ENCODE measurements around the gene OR13G1. TPM values are rescaled to one million over a fixed set of nuclear protein-coding genes. Genes with fewer than 3 reads are reported as not detected.
A peak's percentile ranks its signal among the peaks of the same experiment; 100 is the strongest.

OR13G1 gene
- total RNA-seq, 2 donors from 2014 or later, result not detected

DNA sequence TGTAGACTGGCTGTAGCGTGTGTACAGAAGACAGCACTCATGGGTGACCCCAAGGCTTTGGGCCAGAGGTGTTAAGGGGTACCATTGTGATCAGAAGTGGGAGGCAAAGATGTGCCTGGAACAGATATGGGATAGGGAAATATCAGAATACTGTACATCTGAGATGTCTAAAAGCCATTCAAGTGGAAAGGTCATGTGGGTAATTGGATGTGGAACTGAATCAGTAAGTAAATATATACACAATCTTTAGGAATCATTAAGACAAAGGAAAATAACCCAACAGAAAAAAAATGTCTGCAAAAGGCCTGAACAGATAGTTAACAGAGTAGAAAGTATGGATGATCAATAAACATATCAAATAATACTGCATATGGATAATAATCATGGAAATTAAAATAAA lies 26.5 kb downstream of the OR13G1 start:
- H3K4me1 Mint-ChIP-seq, result peaks cover 4% of the 10 kb centered on the region
- no peak for DNase-seq
- H3K27ac Mint-ChIP-seq, result no peak overlapping the region
- Histone ChIP-seq H3K9me3 (ENCODE audit: control insufficient read depth, low read length) (no peaks in the 10 kb centered on the region), H3K27ac (ENCODE audit: low read depth, low read length) (no peak overlapping the region), H3K4me3 (ENCODE audit: low read length) (no peak overlapping the region), H3K36me3 (ENCODE audit: control insufficient read depth, insufficient read depth, low read length) (no peaks in the 10 kb centered on the region), H3K9ac (ENCODE audit: extremely low read depth, low read length, poor library complexity, severe bottlenecking) (no peak overlapping the region), H3K27me3 (ENCODE audit: control insufficient read depth, insufficient read depth, low read length, poor library complexity, severe bottlenecking) (no peaks in the 10 kb centered on the region), H3K4me1 (ENCODE audit: control insufficient read depth, insufficient read depth, low read length) (no peaks in the 10 kb centered on the region)
- H3K27me3 Mint-ChIP-seq (ENCODE audit: insufficient read depth), result peaks cover 2% of the 10 kb centered on the region
- 88 to 92% methylated on average over 1 of the region's 1 CpG for WGBS, 2 experiments (ENCODE audit: insufficient coverage in 1 of 2, insufficient read length in 1 of 2)
- H3K36me3 Mint-ChIP-seq (ENCODE audit: low read depth), result no peaks in the 10 kb centered on the region
- TF ChIP-seq, protein P1, sequence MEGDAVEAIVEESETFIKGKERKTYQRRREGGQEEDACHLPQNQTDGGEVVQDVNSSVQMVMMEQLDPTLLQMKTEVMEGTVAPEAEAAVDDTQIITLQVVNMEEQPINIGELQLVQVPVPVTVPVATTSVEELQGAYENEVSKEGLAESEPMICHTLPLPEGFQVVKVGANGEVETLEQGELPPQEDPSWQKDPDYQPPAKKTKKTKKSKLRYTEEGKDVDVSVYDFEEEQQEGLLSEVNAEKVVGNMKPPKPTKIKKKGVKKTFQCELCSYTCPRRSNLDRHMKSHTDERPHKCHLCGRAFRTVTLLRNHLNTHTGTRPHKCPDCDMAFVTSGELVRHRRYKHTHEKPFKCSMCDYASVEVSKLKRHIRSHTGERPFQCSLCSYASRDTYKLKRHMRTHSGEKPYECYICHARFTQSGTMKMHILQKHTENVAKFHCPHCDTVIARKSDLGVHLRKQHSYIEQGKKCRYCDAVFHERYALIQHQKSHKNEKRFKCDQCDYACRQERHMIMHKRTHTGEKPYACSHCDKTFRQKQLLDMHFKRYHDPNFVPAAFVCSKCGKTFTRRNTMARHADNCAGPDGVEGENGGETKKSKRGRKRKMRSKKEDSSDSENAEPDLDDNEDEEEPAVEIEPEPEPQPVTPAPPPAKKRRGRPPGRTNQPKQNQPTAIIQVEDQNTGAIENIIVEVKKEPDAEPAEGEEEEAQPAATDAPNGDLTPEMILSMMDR (conservative IDR thresholded peaks at IDR 0.05), result no peak
- H3K9me3 Mint-ChIP-seq, result no peaks in the 10 kb centered on the region
- no peak overlapping the region for H3K4me3 Mint-ChIP-seq

- Mint-ChIP-seq H3K4me1 (peaks cover 11% of the 10 kb centered on the region), H3K27ac (no peak overlapping the region), H3K4me3 (no peak overlapping the region), H3K27me3 (ENCODE audit: insufficient read depth) (peaks cover 2% of the 10 kb centered on the region), H3K36me3 (ENCODE audit: low read depth) (no peaks in the 10 kb centered on the region), H3K9me3 (no peaks in the 10 kb centered on the region)
- Histone ChIP-seq H3K36me3 (ENCODE audit: control insufficient read depth, insufficient read depth, low read length) (no peaks in the 10 kb centered on the region), H3K4me1 (ENCODE audit: control insufficient read depth, insufficient read depth, low read length) (no peaks in the 10 kb centered on the region), H3K9me3 (ENCODE audit: control insufficient read depth, low read length) (no peaks in the 10 kb centered on the region), H3K4me3 (ENCODE audit: low read length) (no peak overlapping the region), H3K9ac (ENCODE audit: extremely low read depth, low read length, poor library complexity, severe bottlenecking) (no peak overlapping the region), H3K27me3 (ENCODE audit: control insufficient read depth, insufficient read depth, low read length, poor library complexity, severe bottlenecking) (no peaks in the 10 kb centered on the region), H3K27ac (ENCODE audit: low read depth, low read length) (peak overlapping the region; percentile 83)
- TF ChIP-seq, protein P1 (conservative IDR thresholded peaks at IDR 0.05), result no peak
- DNase-seq, result peak; percentile 70
- 13 to 17% methylated on average over 2 of the region's 2 CpGs for WGBS, 2 experiments (ENCODE audit: insufficient coverage in 1 of 2, insufficient read length in 1 of 2)
Measured at GRCh38 chr1:247647864-247648263, 31.7 kb downstream of the OR13G1 start.

DNA sequence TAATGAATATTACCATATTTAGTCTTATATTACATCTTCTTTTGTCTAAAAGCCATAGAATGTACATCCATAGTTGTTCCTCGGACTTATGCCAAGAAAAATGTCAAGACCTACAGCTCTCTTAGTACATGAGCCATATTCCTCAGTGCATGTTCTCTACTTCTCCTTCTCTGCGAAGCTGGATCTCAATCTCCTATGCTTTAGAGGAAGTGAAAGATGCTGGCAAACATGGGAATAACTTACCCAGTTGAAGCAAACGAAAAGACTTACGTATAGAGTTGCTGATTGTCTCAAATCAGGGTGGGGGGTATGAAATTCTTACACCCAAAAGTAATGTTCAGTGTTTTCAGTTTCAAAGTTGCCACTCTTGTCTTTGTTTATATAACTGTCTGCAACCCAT lies 32.7 kb downstream of the OR13G1 start:
- Histone ChIP-seq H3K27me3 (ENCODE audit: control insufficient read depth, insufficient read depth, low read length, poor library complexity, severe bottlenecking) (no peaks in the 10 kb centered on the region), H3K4me3 (ENCODE audit: low read length) (no peak overlapping the region), H3K27ac (ENCODE audit: low read depth, low read length) (peak overlapping the region; percentile 83), H3K9ac (ENCODE audit: extremely low read depth, low read length, poor library complexity, severe bottlenecking) (no peak overlapping the region), H3K9me3 (ENCODE audit: control insufficient read depth, low read length) (no peaks in the 10 kb centered on the region), H3K36me3 (ENCODE audit: control insufficient read depth, insufficient read depth, low read length) (no peaks in the 10 kb centered on the region), H3K4me1 (ENCODE audit: control insufficient read depth, insufficient read depth, low read length) (no peaks in the 10 kb centered on the region)
- Mint-ChIP-seq H3K36me3 (ENCODE audit: low read depth) (no peaks in the 10 kb centered on the region), H3K9me3 (no peaks in the 10 kb centered on the region), H3K27me3 (ENCODE audit: insufficient read depth) (peaks cover 4% of the 10 kb centered on the region), H3K4me3 (no peak overlapping the region), H3K4me1 (peaks cover 11% of the 10 kb centered on the region), H3K27ac (no peak overlapping the region)
- WGBS, 2 experiments (ENCODE audit: insufficient coverage in 1 of 2, insufficient read length in 1 of 2), result 81 to 100% methylated on average over 1 to 4 of the region's 4 CpGs
- TF ChIP-seq, protein P1 (conservative IDR thresholded peaks at IDR 0.05), result no peak
- DNase-seq, result no peak
